Measurements from ENCODE around the gene LRTM2.

DNA sequence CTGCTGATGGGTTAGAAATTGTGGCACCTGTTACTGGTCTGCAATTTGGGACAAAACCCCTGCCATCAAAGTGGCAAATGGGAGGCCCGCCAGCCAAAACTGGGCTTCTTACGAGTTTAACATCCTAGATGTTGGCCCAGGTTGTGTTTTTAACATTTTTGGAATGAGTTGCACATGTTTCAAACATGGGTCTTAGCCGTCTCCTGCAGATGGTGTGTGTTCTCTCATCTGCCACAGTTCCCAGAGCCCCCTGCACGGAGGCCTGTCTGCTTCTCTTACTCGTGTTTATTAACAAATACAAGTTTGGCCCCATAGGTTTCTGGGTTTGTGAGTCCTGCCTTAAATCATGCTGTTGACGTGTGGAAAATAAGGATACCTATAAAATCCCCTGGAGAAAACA, 51.6 kb downstream of the LRTM2 start:
- TF ChIP-seq EZH2 (IDR thresholded peaks at IDR 0.05; ENCODE audit: insufficient read depth, poor library complexity, severe bottlenecking) (no peak), EZH2phosphoT487 (IDR thresholded peaks at IDR 0.05; ENCODE audit: insufficient read depth, low read depth) (no peak)
